ENCODE results near the gene PRDM15. TPM values are rescaled to one million over a fixed set of nuclear protein-coding genes. Genes with fewer than 3 reads are reported as not detected.

The PRDM15 gene
- total and polyA plus RNA-seq, 8 donors, result 0.92 to 44.6 (median 3.4) TPM

DNA sequence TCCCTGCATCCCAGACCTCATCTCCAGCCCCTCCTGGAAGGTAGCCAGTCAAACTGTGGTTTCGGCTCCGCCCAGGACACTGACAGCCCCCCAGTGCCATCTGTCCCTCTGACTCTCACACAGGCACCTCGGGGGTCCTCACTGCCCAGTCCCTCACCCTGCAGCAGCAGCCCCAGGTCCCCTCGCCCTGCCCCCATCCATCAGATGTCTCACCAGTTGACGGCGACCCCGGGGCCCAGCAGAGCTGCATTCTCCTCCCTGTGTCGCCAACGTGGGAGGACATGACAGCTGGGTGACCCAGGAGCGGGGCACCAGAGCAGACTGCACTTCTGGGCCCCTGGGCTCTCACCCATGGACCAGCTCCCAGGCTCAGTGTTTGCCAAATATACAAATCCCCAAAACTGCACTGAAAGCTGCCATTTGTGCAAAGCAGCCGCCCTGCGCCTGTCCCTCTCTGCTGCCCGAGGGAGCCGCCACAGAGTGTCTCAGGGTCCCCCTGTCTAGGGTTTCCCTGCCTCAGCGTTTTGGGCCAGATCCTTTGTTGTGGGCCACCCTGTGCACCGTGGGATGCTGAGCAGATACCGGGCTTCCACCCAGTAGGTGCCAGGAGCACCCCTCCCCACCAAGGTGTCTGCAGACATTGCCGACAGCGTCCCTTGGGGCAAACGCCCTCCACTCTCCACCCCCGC, 48.2 kb downstream of the PRDM15 start:
- WGBS, 5 donors, result 86 to 93% (median 92%) methylated on average over 17 to 21 of the region's 21 CpGs
- H3K27ac ChIP-seq, result no peak overlapping the region
- H3K27me3 ChIP-seq, result no peaks in the 10 kb centered on the region
- intact Hi-C loops (cut with DNase I; ENCODE audit: low total_unique reads), result no loop called here
- DNase-seq, result no peak
- H3K9me3 ChIP-seq, result no peaks in the 10 kb centered on the region
- H3K4me3 ChIP-seq, result no peak overlapping the region
- H3K4me1 ChIP-seq, result no peaks in the 10 kb centered on the region
- peaks cover 11 to 72% (median 62%) of the 10 kb centered on the region in 4 donors for H3K36me3 ChIP-seq
- TF ChIP-seq POLR2A (IDR thresholded peaks at IDR 0.05), result no peak
- no peak for TF ChIP-seq POLR2AphosphoS5 (IDR thresholded peaks at IDR 0.05)
- no peak for TF ChIP-seq EP300 (IDR thresholded peaks at IDR 0.05)
- TF ChIP-seq, protein P1, sequence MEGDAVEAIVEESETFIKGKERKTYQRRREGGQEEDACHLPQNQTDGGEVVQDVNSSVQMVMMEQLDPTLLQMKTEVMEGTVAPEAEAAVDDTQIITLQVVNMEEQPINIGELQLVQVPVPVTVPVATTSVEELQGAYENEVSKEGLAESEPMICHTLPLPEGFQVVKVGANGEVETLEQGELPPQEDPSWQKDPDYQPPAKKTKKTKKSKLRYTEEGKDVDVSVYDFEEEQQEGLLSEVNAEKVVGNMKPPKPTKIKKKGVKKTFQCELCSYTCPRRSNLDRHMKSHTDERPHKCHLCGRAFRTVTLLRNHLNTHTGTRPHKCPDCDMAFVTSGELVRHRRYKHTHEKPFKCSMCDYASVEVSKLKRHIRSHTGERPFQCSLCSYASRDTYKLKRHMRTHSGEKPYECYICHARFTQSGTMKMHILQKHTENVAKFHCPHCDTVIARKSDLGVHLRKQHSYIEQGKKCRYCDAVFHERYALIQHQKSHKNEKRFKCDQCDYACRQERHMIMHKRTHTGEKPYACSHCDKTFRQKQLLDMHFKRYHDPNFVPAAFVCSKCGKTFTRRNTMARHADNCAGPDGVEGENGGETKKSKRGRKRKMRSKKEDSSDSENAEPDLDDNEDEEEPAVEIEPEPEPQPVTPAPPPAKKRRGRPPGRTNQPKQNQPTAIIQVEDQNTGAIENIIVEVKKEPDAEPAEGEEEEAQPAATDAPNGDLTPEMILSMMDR (IDR thresholded peaks at IDR 0.05), result no peak

DNA sequence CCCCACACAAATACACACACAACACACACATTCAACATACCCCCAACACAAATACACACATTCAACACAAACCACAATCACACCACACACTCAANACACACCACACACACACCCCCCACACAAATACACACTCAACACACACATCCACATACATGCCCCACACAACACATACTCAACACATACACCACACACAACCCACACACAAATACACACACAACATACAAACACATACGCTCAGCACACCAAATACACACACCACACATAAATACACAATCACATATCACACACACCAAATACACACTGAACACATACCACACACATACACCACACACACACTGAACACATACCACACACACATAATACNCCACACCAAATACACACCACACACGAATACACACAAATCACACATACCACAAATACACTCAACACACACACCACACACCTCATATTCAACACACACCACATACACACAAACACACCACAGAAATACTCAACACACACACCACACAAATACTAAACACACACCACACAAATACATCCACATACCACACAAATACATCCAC, 48.9 kb downstream of the PRDM15 start:
- intact Hi-C loops (cut with DNase I; ENCODE audit: low total_unique reads), result no loop called here
- TF ChIP-seq EP300 (IDR thresholded peaks at IDR 0.05) (no peak), POLR2AphosphoS5 (IDR thresholded peaks at IDR 0.05) (no peak), POLR2A (IDR thresholded peaks at IDR 0.05) (no peak)
- TF ChIP-seq, protein P1 (IDR thresholded peaks at IDR 0.05), result no peak
- WGBS, 5 donors, result 89 to 100% (median 99%) methylated on average over 2 of the region's 2 CpGs
- peaks cover 15 to 72% (median 62%) of the 10 kb centered on the region in 4 donors for H3K36me3 ChIP-seq
- no peak for DNase-seq
- H3K4me3 ChIP-seq, result no peak overlapping the region
- H3K27me3 ChIP-seq, result no peaks in the 10 kb centered on the region
- H3K27ac ChIP-seq, result no peak overlapping the region
- no peaks in the 10 kb centered on the region for H3K9me3 ChIP-seq
- H3K4me1 ChIP-seq, result no peaks in the 10 kb centered on the region

DNA sequence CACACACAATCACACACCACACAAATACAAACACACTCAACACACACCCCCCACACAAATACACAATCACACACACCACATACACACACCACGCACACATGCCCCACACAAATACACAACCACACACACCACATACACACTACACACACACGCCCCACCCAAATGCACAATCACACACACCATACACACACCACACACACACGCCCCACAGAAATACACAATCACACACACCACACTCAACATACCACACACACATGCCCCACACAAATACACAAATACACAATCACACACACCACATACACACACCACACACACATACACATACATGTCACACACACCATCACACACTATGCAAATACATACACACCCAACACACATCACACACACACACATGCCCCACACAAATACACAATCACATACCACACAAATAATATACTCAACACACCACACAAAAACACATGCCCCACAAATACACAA, 50.2 kb downstream of the PRDM15 start:
- no peak overlapping the region for H3K27ac ChIP-seq
- no peak for DNase-seq
- intact Hi-C loops (cut with DNase I; ENCODE audit: low total_unique reads), result no loop called here
- H3K9me3 ChIP-seq, result no peaks in the 10 kb centered on the region
- H3K4me1 ChIP-seq, result no peaks in the 10 kb centered on the region
- TF ChIP-seq, protein P1 (IDR thresholded peaks at IDR 0.05), result no peak
- TF ChIP-seq POLR2AphosphoS5 (IDR thresholded peaks at IDR 0.05) (no peak), POLR2A (IDR thresholded peaks at IDR 0.05) (no peak), EP300 (IDR thresholded peaks at IDR 0.05) (no peak)
- peaks cover 17 to 72% (median 62%) of the 10 kb centered on the region in 4 donors for H3K36me3 ChIP-seq
- WGBS, 5 donors, result 46 to 67% (median 67%) methylated on average over 3 of the region's 3 CpGs
- H3K27me3 ChIP-seq, result no peaks in the 10 kb centered on the region
- H3K4me3 ChIP-seq, result no peak overlapping the region

DNA sequence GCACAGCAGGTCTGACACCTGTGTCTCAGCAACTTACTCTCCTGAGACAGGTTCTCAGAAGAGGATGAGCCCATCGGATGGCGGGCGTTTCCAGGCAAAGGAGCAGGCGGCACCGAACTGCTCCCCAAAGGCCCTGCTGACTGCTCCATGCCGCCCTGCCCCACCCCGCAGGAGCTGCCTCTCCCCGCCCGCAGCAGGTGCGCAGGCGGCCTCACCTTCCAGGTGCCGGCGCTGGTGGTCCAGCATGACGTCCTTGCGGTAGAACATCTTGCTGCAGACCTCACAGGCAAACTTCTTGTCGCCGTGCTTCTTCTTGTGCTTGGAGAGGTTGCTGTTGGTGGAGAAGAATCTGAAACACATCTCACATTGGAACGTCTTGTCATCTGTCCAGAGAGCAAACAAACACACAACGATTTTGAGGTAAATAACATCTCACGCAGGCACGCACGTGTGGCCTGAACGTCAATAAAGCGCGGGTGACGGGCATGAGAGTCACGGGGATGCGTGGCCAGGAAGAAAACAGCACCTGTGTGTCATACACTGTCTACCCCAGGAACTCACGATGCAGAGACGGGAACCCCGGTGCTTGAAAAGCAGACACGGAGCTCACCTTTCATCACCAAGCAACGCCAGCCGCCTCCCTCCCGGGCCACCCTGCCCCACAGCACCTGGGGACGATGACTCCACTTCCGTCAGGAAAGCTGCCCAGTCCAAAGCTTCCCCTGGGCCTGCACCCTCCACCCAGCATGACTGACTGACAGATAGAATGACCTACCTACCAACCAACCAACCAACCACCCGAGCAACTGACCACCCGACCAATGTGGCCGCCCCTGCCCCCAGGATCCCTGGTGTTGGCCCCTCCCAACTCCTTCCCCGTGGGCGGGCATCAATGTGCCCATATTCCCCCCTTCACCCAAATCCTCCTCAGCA, 50.9 kb downstream of the PRDM15 start:
- TF ChIP-seq EP300 (IDR thresholded peaks at IDR 0.05), result no peak
- TF ChIP-seq POLR2AphosphoS5 (IDR thresholded peaks at IDR 0.05), result no peak
- no peak for TF ChIP-seq POLR2A (IDR thresholded peaks at IDR 0.05)
- TF ChIP-seq, protein P1 (IDR thresholded peaks at IDR 0.05), result no peak
- WGBS, 5 donors, result 83 to 91% (median 85%) methylated on average over 35 to 42 of the region's 42 CpGs
- H3K4me3 ChIP-seq, result no peak overlapping the region
- no peaks in the 10 kb centered on the region for H3K4me1 ChIP-seq
- intact Hi-C loops (cut with DNase I; ENCODE audit: low total_unique reads), result no loop called here
- no peak overlapping the region for H3K27ac ChIP-seq
- H3K36me3 ChIP-seq, result peaks cover 15 to 72% (median 62%) of the 10 kb centered on the region in 4 donors
- no peaks in the 10 kb centered on the region for H3K27me3 ChIP-seq
- no peaks in the 10 kb centered on the region for H3K9me3 ChIP-seq
- DNase-seq, result no peak

All from stomach (tissue), 9 donors.